Middle frontal gyrus (tissue), 1 donor: ENCODE measurements around the gene PRR23B.

ENCODE experiments used
- DNase-seq: peaks from one replicate; pipeline ENCODE4 v3.0.0-alpha.2; 2015; ENCODE audit warnings: low spot score; ENCODE audit errors: extremely low spot score

PRR23B gene

GRCh38 chr3:138975351-138975750 lies 45.4 kb downstream of the PRR23B start:
- DNase-seq = no peak

GRCh38 chr3:138974462-138974861 lies 46.3 kb downstream of the PRR23B start:
- no peak for DNase-seq

GRCh38 chr3:138972941-138973340 lies 47.8 kb downstream of the PRR23B start:
- DNase-seq = no peak

- no peak for DNase-seq
These were observed 48.9 kb downstream of the PRR23B start for GRCh38 chr3:138971766-138972320.
